HFFc6 (cell line): ENCODE results near the gene IPPK. TPM values are rescaled to one million over a fixed set of nuclear protein-coding genes. Genes with fewer than 3 reads are reported as not detected.

Experiments used
- DNase-seq: peaks from one replicate; pipeline ENCODE4 v3.0.0-alpha.2; 2018
- H3K27ac Mint-ChIP-seq: 2 replicates; pipeline ENCODE4 v1.8.0; 2020; ENCODE audit warnings: mild to moderate bottlenecking, mixed read lengths
- H3K27me3 Mint-ChIP-seq: 2 replicates; pipeline ENCODE4 v1.8.0; 2021; ENCODE audit warnings: mild to moderate bottlenecking, moderate library complexity, mixed read lengths; ENCODE audit not compliant: insufficient read depth
- H3K36me3 Mint-ChIP-seq: 2 replicates; pipeline ENCODE4 v1.8.0; 2021; ENCODE audit warnings: low read depth, mixed read lengths
- H3K4me1 Mint-ChIP-seq: 2 replicates; pipeline ENCODE4 v1.8.0; 2020; ENCODE audit warnings: low read depth, mixed read lengths
- H3K4me3 Mint-ChIP-seq: 2 replicates; pipeline ENCODE4 v1.8.0; 2020; ENCODE audit warnings: mild to moderate bottlenecking, moderate library complexity, mixed read lengths
- H3K9me3 Mint-ChIP-seq: 2 replicates; pipeline ENCODE4 v1.8.0; 2020; ENCODE audit warnings: mild to moderate bottlenecking, mixed read lengths
- CTCF ChIP-seq: fragments of 200-600 bp; sonication (generic); IDR thresholded peaks from 2 replicates; pipeline ENCODE4 v1.5.0; 2021; ENCODE audit warnings: antibody characterized with exemption, mild to moderate bottlenecking
- long read RNA-seq: library from polyadenylated mRNA; unstranded; transcript quantifications from one replicate; pipeline ENCODE4 v2.0.0, GENCODE V29; 2019
- total RNA-seq, 6 experiments: library from RNA; stranded (reverse); fragmentation: NEBNext Ultra II Directional; extraction: Animal tissue kit (Norgen Biotek cat#: 25700); gene quantifications; 2 replicates in 1 of 6; 3 replicates in 5 of 6; pipeline ENCODE4 v1.2.3, GENCODE V29; 2021

Gene IPPK
- total RNA-seq: 10 to 100 TPM; 10.0 to 14.0 (median 12.5) TPM
- long read RNA-seq, full-length matches to known transcripts: 12 of 16 reads
- long read RNA-seq, partial matches to known transcripts: 0 of 16 reads
- long read RNA-seq, other reads (novel, unspliced or antisense): 4 of 16 reads

- H3K4me1 Mint-ChIP-seq: peaks cover 41% of the 10 kb centered on the region
- no peak for TF ChIP-seq CTCF
These were observed at the start of gene IPPK for GRCh38 chr9:92669890-92670708. Gene IPPK (minus strand): TSS chr9:92670131. CDS start chr9:92669988, 143 bp downstream.

GRCh38 chr9:92719028-92719647 lies 49.2 kb upstream of the IPPK start:
- TF ChIP-seq CTCF: no peak
- H3K4me3 Mint-ChIP-seq: no peak overlapping the region
- peaks cover 12% of the 10 kb centered on the region for H3K4me1 Mint-ChIP-seq
- peaks cover 15% of the 10 kb centered on the region for H3K36me3 Mint-ChIP-seq
- no peaks in the 10 kb centered on the region; the same call in 1 of the 2 replicates for H3K27me3 Mint-ChIP-seq
- no peak overlapping the region for H3K27ac Mint-ChIP-seq
- H3K9me3 Mint-ChIP-seq: no peaks in the 10 kb centered on the region
- no peak for DNase-seq

More at GRCh38 chr9:92669890-92670708, at the start of gene IPPK:
- peak within 1 kb of the TSS; percentile 96 for H3K4me3 Mint-ChIP-seq
- H3K36me3 Mint-ChIP-seq: peaks cover 21% of the 10 kb centered on the region; the same call in 1 of the 2 replicates
- peak; percentile 98 for DNase-seq
- no peaks in the 10 kb centered on the region for H3K9me3 Mint-ChIP-seq
- peak within 1 kb of the TSS; percentile 97 for H3K27ac Mint-ChIP-seq
- H3K27me3 Mint-ChIP-seq: no peaks in the 10 kb centered on the region; the same call in 1 of the 2 replicates

- DNase-seq: no peak
- TF ChIP-seq CTCF: no peak
- peaks cover 6% of the 10 kb centered on the region; the same call in 1 of the 2 replicates for H3K4me1 Mint-ChIP-seq
- no peaks in the 10 kb centered on the region; the same call in 1 of the 2 replicates for H3K27me3 Mint-ChIP-seq
- H3K4me3 Mint-ChIP-seq: no peak overlapping the region
- no peaks in the 10 kb centered on the region for H3K9me3 Mint-ChIP-seq
- peaks cover 15% of the 10 kb centered on the region for H3K36me3 Mint-ChIP-seq
- no peak overlapping the region for H3K27ac Mint-ChIP-seq
These were observed 48.4 kb upstream of the IPPK start for GRCh38 chr9:92718086-92719001.

- TF ChIP-seq CTCF: no peak
- Mint-ChIP-seq H3K4me1 (no peaks in the 10 kb centered on the region), H3K36me3 (peaks cover 19% of the 10 kb centered on the region)
These were observed 47.5 kb upstream of the IPPK start for GRCh38 chr9:92717201-92718085.

More at GRCh38 chr9:92717201-92718085, 47.5 kb upstream of the IPPK start:
- no peak overlapping the region for H3K4me3 Mint-ChIP-seq
- no peak overlapping the region for H3K27ac Mint-ChIP-seq
- H3K27me3 Mint-ChIP-seq: no peaks in the 10 kb centered on the region; the same call in 1 of the 2 replicates
- no peaks in the 10 kb centered on the region for H3K9me3 Mint-ChIP-seq
- no peak for DNase-seq
